Ovary (tissue), 9 donors: Measurements from ENCODE around the gene CMTM4. TPM values are rescaled to one million over a fixed set of nuclear protein-coding genes. Genes with fewer than 3 reads are reported as not detected.
"Not testable (repeated sequence)": the region's sequence is repeated elsewhere in the genome, so short reads cannot be mapped to it uniquely, and the experiment has no call there.

Experiments
- DNase-seq, 5 donors: peaks; one replicate each; pipeline ENCODE4 v3.0.0-alpha.2; 2019 to 2020
- H3K27ac ChIP-seq, 2 donors: fragments of 200-600 bp; one replicate each; pipeline versions ENCODE4 v1.5.1 to v1.8.0; 2019 to 2022
- H3K27me3 ChIP-seq: fragments of 200-600 bp; one replicate; pipeline ENCODE4 v1.8.0; 2022
- H3K36me3 ChIP-seq: fragments of 200-600 bp; sonication (generic); one replicate; pipeline ENCODE4 v1.5.1; 2019
- H3K4me1 ChIP-seq: one replicate; pipeline ENCODE4 v1.8.1; 2013; ENCODE audit warnings: mild to moderate bottlenecking, moderate library complexity; ENCODE audit not compliant: insufficient read depth
- H3K4me3 ChIP-seq: fragments of 200-600 bp; sonication (generic); one replicate; pipeline ENCODE4 v1.5.1; 2017
- H3K9me3 ChIP-seq, 2 donors: fragments of 200-600 bp in 1 of 2; sonication (generic) in 1 of 2; one replicate each; pipeline versions ENCODE4 v1.5.1 to v1.8.1; 2013 to 2019; ENCODE audit warnings: mild to moderate bottlenecking in 1 of 2, moderate library complexity in 1 of 2
- EP300 ChIP-seq: sonication (generic); formaldehyde crosslinking; IDR thresholded peaks from one replicate; pipeline ENCODE4 v1.6.1; 2017; ENCODE audit warnings: antibody characterized with exemption
- POLR2A ChIP-seq: fragments of 450-650 bp; IDR thresholded peaks from one replicate; pipeline ENCODE4 v1.6.1; 2017; ENCODE audit warnings: antibody characterized with exemption, mild to moderate bottlenecking, moderate library complexity
- WGBS, 3 donors: extraction: QIAGEN DNeasy Blood & Tissue Kit in 1 of 3; methylation state at CpG; one replicate each; pipeline versions ENCODE4 v1.1.5 to v1.1.7; 2013 to 2017; 5-methylcytosine and 5-hydroxymethylcytosine counted together
- intact Hi-C, 4 donors: fragments of 100-400 bp; cut with DNase I; formaldehyde crosslinking; loops; one replicate each; pipeline versions ENCODE4 v1.11.0 to v1.15.1; 2022 to 2023
- polyA plus RNA-seq, 2 donors: library from polyadenylated mRNA; stranded (reverse); fragments of 200-250 nt in 1 of 2; fragments of 350-450 nt in 1 of 2; fragmentation: Illumina TruSeq in 1 of 2; extraction: RNeasy Lipid Tissue Mini Kit (QIAGEN cat#74804) in 1 of 2; gene quantifications; one replicate each; pipeline ENCODE4 v1.2.3, GENCODE V29; 2013 to 2014
- total RNA-seq, 7 donors: library from RNA; depleted of rRNA in 2 of 7; stranded (reverse); fragments of >200 nt in 2 of 7; fragmentation: NEBNext Ultra II Directional in 3 of 7; extraction: Animal tissue kit (Norgen Biotek cat#: 25700) in 3 of 7; gene quantifications; one replicate each; pipeline versions ENCODE4 v1.1.0 to v1.2.4, GENCODE V29; 2016 to 2023
- TF ChIP-seq, protein P1 (sequence below), 3 donors: fragments of 450-650 bp in 2 of 3; fragments of 200-600 bp in 1 of 3; IDR thresholded peaks; one replicate each; pipeline versions ENCODE4 v1.5.1 to v1.8.0; 2016 to 2022; ENCODE audit warnings: antibody characterized with exemption in 3 of 3, mild to moderate bottlenecking in 1 of 3
- donor health status: DM: no; HTN: no; CAD: no; lungs with moderate emphysema.
- donor health status: DM: no; HTN: no; CAD: no.
- donor health status: Bipolar disorder and iron deficiency.
- donor health status: DM: yes; HTN: yes; CAD: no.
- donor health status: DM: no; HTN: no; CAD: no.
- donor health status: DM: yes; HTN: yes; CAD: no.

The CMTM4 gene
- total and polyA plus RNA-seq, 9 donors: 5.4 to 47.1 (median 13.1) TPM

GRCh38 chr16:66667944-66668343 is 28.6 kb downstream of the CMTM4 start:
- WGBS, 3 donors: 98 to 100% (median 100%) methylated on average over 1 of the region's 1 CpG
- intact Hi-C loops: no loop called here
- no peak for TF ChIP-seq POLR2A
- no peak for TF ChIP-seq EP300
- TF ChIP-seq, protein P1, sequence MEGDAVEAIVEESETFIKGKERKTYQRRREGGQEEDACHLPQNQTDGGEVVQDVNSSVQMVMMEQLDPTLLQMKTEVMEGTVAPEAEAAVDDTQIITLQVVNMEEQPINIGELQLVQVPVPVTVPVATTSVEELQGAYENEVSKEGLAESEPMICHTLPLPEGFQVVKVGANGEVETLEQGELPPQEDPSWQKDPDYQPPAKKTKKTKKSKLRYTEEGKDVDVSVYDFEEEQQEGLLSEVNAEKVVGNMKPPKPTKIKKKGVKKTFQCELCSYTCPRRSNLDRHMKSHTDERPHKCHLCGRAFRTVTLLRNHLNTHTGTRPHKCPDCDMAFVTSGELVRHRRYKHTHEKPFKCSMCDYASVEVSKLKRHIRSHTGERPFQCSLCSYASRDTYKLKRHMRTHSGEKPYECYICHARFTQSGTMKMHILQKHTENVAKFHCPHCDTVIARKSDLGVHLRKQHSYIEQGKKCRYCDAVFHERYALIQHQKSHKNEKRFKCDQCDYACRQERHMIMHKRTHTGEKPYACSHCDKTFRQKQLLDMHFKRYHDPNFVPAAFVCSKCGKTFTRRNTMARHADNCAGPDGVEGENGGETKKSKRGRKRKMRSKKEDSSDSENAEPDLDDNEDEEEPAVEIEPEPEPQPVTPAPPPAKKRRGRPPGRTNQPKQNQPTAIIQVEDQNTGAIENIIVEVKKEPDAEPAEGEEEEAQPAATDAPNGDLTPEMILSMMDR (IDR thresholded peaks at IDR 0.05): no peak

GRCh38 chr16:66662445-66663194 is 33.9 kb downstream of the CMTM4 start:
- no peak overlapping the region for H3K4me3 ChIP-seq
- no peaks in the 10 kb centered on the region for H3K36me3 ChIP-seq
- intact Hi-C loops: no loop called here
- H3K9me3 ChIP-seq: no peaks in the 10 kb centered on the region
- peaks cover 3% of the 10 kb centered on the region for H3K4me1 ChIP-seq
- TF ChIP-seq, protein P1 (IDR thresholded peaks at IDR 0.05): no peak
- TF ChIP-seq EP300 (no peak), POLR2A (no peak)
- H3K27me3 ChIP-seq: no peaks in the 10 kb centered on the region
- no peak for DNase-seq
- WGBS, 3 donors: 64 to 75% (median 67%) methylated on average over 7 of the region's 7 CpGs
- peak overlapping the region in 1 of 2 donors; percentile 38 for H3K27ac ChIP-seq

More at GRCh38 chr16:66667944-66668343, 28.6 kb downstream of the CMTM4 start:
- no peak overlapping the region for H3K27ac ChIP-seq
- no peaks in the 10 kb centered on the region for H3K4me1 ChIP-seq
- DNase-seq: no peak
- H3K36me3 ChIP-seq: no peaks in the 10 kb centered on the region
- H3K4me3 ChIP-seq: no peak overlapping the region
- H3K27me3 ChIP-seq: no peaks in the 10 kb centered on the region
- no peaks in the 10 kb centered on the region for H3K9me3 ChIP-seq

DNA sequence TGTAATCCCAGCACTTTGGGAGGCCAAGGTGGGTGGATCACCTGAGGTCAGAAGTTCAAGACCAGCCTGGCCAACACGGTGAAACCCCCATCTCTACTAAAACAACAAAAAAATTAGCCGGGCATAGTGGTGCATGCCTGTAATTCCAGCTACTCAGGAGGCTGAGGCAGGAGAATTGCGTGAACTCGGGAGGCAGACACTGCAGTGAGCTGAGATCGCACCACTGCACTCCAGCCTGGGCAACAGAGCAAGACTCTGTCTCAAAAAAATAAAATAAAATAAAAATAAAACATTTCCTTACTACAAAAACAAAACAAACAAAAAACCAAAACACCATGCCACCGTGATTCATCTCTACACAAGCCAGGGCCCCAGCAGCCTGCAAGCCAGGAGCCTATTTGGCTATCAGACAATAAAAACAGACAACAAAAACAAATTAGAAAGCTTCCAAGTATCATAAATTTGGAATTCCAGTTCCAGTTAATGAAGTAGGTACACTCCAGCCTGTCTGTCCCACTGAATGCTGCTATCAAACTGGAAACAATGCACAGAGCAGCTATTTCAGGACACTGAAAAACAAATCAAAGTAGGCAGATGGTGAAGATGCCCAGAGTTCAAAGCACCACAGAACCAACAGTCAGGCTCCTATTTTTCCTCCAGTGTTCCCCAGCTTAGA is 34.7 kb downstream of the CMTM4 start:
- 63 to 70% (median 66%) methylated on average over 6 of the region's 6 CpGs for WGBS, 3 donors
- DNase-seq, intact Hi-C loops, H3K36me3 ChIP-seq, H3K9me3 ChIP-seq, H3K27me3 ChIP-seq, H3K4me1 ChIP-seq, H3K4me3 ChIP-seq: not testable (repeated sequence)
- H3K27ac ChIP-seq: peak overlapping the region in 1 of 2 donors; percentile 38

GRCh38 chr16:66661210-66661560 is 35.4 kb downstream of the CMTM4 start:
- no peak for DNase-seq
- no peaks in the 10 kb centered on the region for H3K36me3 ChIP-seq
- no peak for TF ChIP-seq POLR2A
- TF ChIP-seq EP300: no peak
- TF ChIP-seq, protein P1 (IDR thresholded peaks at IDR 0.05): no peak
- H3K4me3 ChIP-seq: no peak overlapping the region
- H3K27ac ChIP-seq: peak overlapping the region in 1 of 2 donors; percentile 56
- WGBS, 3 donors: 75 to 79% (median 77%) methylated on average over 4 of the region's 4 CpGs
- no peaks in the 10 kb centered on the region for H3K9me3 ChIP-seq
- H3K4me1 ChIP-seq: peaks cover 3% of the 10 kb centered on the region
- H3K27me3 ChIP-seq: no peaks in the 10 kb centered on the region
- intact Hi-C loops: no loop called here
